ENCODE results near the gene ALPK1. TPM values are rescaled to one million over a fixed set of nuclear protein-coding genes. Genes with fewer than 3 reads are reported as not detected.
"Not testable (repeated sequence)": the region's sequence is repeated elsewhere in the genome, so short reads cannot be mapped to it uniquely, and the experiment has no call there.

Gene ALPK1
- total and polyA plus RNA-seq, 10 donors: 5.6 to 92.9 (median 51.0) TPM

DNA sequence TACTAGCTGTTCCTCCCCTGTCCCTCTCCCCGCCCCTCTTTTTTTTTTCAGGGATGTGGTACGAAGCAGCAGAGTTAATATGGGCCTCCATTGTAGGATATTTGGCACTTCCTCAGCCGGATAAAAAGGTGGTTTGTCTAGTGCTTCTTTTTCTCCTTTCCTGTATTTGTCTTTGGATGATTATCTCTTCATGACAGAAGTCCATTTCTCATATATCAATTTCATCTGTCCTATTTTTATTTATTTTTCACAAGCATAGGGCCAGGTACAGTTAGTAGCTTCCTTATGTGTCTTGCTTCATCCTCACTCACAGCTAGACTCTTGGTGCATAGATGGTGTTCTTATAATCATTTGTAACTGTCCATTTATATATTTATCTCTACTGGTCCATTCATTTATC, 129.2 kb downstream of the ALPK1 start:
- Histone ChIP-seq H3K9me3 (no peaks in the 10 kb centered on the region), H3K4me1 (no peaks in the 10 kb centered on the region), H3K36me3 (peaks cover 0 to 100% (median 40%) of the 10 kb centered on the region in 6 donors), H3K27ac (no peak overlapping the region), H3K4me3 (no peak overlapping the region), H3K27me3 (replicated peaks in 1 of 7) (no peaks in the 10 kb centered on the region)
- intact Hi-C loops (cut with DNase I; ENCODE audit: low total_unique reads): no loop called here
- TF ChIP-seq POLR2AphosphoS5 (IDR thresholded peaks at IDR 0.05) (no peak), CTCF (IDR thresholded peaks at IDR 0.05 in 8 of 11, conservative IDR thresholded peaks at IDR 0.05 in 3 of 11) (no peak), POLR2A (IDR thresholded peaks at IDR 0.05) (no peak)
- 81 to 94% (median 92%) methylated on average over 3 of the region's 3 CpGs for WGBS, 5 donors
- no peak for DNase-seq

DNA sequence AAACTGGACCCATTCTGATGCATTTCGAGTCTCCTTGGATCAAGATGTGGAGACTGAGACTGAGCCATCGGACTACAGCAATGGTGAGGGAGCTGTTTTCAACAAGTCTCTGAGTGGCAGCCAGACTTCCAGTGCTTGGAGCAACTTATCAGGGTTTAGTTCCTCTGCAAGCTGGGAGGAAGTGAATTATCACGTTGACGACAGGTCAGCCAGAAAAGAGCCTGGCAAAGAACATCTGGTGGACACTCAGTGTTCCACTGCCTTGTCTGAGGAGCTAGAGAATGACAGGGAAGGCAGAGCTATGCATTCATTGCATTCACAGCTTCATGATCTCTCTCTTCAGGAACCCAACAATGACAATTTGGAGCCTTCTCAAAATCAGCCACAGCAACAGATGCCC, 134.0 kb downstream of the ALPK1 start:
- no peak for TF ChIP-seq POLR2A (IDR thresholded peaks at IDR 0.05)
- TF ChIP-seq CTCF (IDR thresholded peaks at IDR 0.05 in 8 of 11, conservative IDR thresholded peaks at IDR 0.05 in 3 of 11): no peak
- TF ChIP-seq POLR2AphosphoS5 (IDR thresholded peaks at IDR 0.05): no peak
- H3K4me3 ChIP-seq: no peak overlapping the region
- H3K9me3 ChIP-seq: no peaks in the 10 kb centered on the region
- no peaks in the 10 kb centered on the region for H3K27me3 ChIP-seq (replicated peaks in 1 of 7)
- WGBS, 5 donors: 72 to 85% (median 76%) methylated on average over 4 of the region's 4 CpGs
- H3K4me1 ChIP-seq: no peaks in the 10 kb centered on the region
- intact Hi-C loops (cut with DNase I; ENCODE audit: low total_unique reads): no loop called here
- H3K27ac ChIP-seq: no peak overlapping the region
- DNase-seq: no peak
- H3K36me3 ChIP-seq: peaks cover 0 to 93% (median 44%) of the 10 kb centered on the region in 6 donors

- Histone ChIP-seq H3K27me3 (replicated peaks in 1 of 7) (no peaks in the 10 kb centered on the region), H3K36me3 (peaks cover 0 to 93% (median 54%) of the 10 kb centered on the region in 6 donors), H3K4me3 (no peak overlapping the region), H3K27ac (no peak overlapping the region), H3K9me3 (no peaks in the 10 kb centered on the region), H3K4me1 (no peaks in the 10 kb centered on the region)
- TF ChIP-seq POLR2A (IDR thresholded peaks at IDR 0.05) (no peak), CTCF (IDR thresholded peaks at IDR 0.05 in 8 of 11, conservative IDR thresholded peaks at IDR 0.05 in 3 of 11) (no peak), POLR2AphosphoS5 (IDR thresholded peaks at IDR 0.05) (no peak)
- DNase-seq: no peak
- intact Hi-C loops (cut with DNase I; ENCODE audit: low total_unique reads): no loop called here
- 95 to 100% (median 96%) methylated on average over 1 of the region's 1 CpG for WGBS, 5 donors
Observed at GRCh38 chr4:112436987-112437386, 139.8 kb downstream of the ALPK1 start.

DNA sequence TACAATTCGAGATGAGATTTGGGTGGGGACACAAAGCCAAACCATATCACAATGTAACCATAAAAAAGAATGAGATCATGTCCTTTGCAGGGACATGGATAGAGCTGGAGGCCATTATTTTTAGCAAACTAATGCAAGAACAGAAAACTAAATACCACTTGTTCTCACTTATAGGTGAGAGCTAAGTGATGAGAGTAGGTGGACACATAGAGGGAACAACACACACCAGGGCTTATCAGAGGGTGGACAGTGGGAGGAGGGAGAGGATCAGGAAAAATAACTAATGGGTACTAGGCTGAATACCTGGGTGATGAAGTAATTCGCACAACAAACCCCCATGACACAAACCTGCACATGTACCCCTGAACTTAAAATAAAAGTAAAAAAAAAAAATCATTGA, 145.1 kb downstream of the ALPK1 start:
- WGBS, 5 donors: 80 to 99% (median 94%) methylated on average over 2 of the region's 2 CpGs
- H3K36me3 ChIP-seq: peaks cover 0 to 92% (median 50%) of the 10 kb centered on the region in 6 donors

More for the DNA sequence above, 145.1 kb downstream of the ALPK1 start:
- H3K27me3 ChIP-seq (replicated peaks in 1 of 7); H3K4me1 ChIP-seq; intact Hi-C loops (cut with DNase I; ENCODE audit: low total_unique reads); DNase-seq; H3K27ac ChIP-seq; H3K4me3 ChIP-seq: not testable (repeated sequence)
- peaks cover 0 to 34% (median 30%) of the 10 kb centered on the region in 8 donors for H3K9me3 ChIP-seq

Measured in spleen (tissue), 11 donors.